Retinal pigment epithelial cell (primary cell): Measurements from ENCODE around the gene COPS9.

Experiments
- DNase-seq: peaks from one replicate; pipeline ENCODE4 v3.0.0-alpha.2; 2010; ENCODE audit warnings: low read depth
- H3K4me3 ChIP-seq: 2 replicates; pipeline ENCODE4 v1.5.1; 2011; ENCODE audit warnings: mild to moderate bottlenecking, low read length, control low read depth, moderate library complexity
- TF ChIP-seq, protein P1 (sequence below): conservative IDR thresholded peaks from 2 replicates; pipeline ENCODE4 v1.5.1; 2011; ENCODE audit warnings: low read depth, low read length, control low read depth, inconsistent platforms

COPS9 gene

DNA sequence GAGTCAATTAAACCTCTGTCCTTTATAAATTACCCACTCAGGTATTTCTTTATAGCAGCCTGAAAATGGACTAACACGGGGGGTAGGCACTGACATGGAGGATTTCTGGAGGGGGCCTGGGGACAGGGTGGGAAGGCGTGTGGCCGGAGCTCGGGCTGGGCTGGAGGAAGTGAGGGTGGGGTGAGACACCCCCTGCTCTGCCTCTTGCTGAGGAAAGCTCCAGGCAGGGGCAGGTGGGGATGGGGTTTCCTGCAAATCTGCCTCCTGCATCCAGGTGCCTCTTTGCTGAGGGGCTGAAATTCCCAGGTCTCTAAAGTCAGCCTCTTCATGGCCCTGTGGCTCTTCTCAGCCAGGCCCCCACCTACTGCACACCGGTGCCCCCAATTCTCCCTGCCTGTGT, 30.1 kb upstream of the COPS9 start:
- no peak overlapping the region for H3K4me3 ChIP-seq
- no peak for DNase-seq
- TF ChIP-seq, protein P1, sequence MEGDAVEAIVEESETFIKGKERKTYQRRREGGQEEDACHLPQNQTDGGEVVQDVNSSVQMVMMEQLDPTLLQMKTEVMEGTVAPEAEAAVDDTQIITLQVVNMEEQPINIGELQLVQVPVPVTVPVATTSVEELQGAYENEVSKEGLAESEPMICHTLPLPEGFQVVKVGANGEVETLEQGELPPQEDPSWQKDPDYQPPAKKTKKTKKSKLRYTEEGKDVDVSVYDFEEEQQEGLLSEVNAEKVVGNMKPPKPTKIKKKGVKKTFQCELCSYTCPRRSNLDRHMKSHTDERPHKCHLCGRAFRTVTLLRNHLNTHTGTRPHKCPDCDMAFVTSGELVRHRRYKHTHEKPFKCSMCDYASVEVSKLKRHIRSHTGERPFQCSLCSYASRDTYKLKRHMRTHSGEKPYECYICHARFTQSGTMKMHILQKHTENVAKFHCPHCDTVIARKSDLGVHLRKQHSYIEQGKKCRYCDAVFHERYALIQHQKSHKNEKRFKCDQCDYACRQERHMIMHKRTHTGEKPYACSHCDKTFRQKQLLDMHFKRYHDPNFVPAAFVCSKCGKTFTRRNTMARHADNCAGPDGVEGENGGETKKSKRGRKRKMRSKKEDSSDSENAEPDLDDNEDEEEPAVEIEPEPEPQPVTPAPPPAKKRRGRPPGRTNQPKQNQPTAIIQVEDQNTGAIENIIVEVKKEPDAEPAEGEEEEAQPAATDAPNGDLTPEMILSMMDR, result no peak

DNA sequence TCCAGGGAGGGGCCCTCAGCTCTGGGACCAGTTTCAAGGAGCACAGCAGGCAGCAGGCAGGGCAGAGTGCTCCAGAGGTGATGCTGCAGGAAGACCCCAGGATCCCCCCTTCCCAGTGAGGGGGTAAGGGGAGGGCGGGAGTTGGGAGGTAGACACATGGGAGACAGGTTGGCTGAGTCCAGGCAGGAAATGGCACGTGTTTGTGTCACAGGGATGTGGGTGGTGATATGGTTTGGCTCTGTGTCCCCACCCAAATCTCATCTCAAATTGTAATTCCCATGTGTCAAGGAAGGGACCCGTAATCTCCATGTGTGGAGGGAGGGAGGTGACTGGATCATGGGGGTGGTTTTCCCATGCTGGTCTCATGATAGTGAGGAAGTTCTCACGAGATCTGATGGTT, 29.6 kb upstream of the COPS9 start:
- no peak overlapping the region for H3K4me3 ChIP-seq
- no peak for DNase-seq
- TF ChIP-seq, protein P1, result no peak

DNA sequence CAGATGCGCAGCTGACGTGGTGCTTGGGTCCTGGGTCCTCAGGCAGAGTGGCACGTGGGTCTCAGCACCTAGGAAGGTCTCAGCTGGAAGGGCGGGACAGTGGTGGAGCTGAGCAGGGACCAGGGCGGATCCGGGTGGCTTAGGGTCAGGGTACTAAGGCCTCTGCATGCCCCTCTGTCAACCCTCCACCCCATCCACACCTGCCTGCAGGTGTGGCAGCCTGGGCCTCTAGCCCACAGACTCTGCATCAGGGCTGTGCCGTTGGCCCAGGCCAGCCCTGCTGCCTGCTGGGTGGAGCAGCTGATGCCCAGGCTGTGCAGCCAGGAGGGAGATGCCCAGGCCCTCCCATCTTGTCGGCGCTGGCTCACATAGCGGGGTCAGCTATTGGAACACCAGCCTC, 28.9 kb upstream of the COPS9 start:
- DNase-seq, result no peak
- TF ChIP-seq, protein P1, result no peak
- H3K4me3 ChIP-seq, result no peak overlapping the region

DNA sequence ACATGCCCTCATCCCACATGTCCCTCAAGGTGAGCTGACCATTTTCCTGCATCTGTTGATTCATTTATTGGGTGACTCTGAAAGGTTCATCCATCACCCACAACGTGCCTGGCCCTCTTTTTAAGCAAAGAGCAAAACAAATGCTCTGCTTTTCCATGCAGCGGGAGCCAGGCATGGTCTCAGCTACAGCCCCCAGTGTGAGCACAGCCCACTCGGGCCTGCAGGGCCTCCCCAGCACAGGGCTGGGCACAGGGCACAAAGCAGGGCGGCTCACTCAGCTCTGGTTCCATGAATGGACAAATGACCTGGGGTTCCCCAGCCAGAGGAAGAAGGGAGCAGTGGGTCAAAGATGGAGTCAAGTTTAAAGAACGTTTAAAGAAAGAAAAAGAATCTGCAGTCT, 28.5 kb upstream of the COPS9 start:
- DNase-seq, result no peak
- TF ChIP-seq, protein P1, result no peak

DNA sequence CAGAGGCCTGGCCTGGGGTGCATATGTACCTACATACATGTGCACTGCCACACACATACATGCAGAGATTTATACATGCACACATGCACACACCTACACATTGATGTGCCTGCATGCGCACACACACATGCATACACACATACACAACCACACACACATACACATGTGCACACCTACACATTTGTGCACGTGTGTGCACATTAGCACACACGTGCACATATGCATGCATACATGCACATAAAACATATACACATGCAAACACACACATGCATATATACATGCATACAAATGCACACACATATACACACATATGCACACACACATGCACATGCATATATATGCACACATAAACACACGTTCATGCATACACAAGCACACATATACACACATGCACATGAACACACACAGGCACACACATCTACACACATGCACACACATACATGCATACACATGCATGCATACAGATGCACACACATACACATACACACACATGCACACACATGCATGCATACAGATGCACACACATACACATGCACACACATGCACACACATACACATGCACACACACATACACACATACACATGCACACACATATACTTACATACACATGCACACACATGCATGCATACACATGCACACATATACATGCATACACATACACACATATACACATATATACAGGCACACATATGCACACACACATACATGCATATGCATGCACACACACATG, 27.9 kb upstream of the COPS9 start:
- DNase-seq, result no peak
- no peak overlapping the region for H3K4me3 ChIP-seq
- TF ChIP-seq, protein P1, result no peak

More for the DNA sequence above, 28.5 kb upstream of the COPS9 start:
- H3K4me3 ChIP-seq, result no peak overlapping the region

DNA sequence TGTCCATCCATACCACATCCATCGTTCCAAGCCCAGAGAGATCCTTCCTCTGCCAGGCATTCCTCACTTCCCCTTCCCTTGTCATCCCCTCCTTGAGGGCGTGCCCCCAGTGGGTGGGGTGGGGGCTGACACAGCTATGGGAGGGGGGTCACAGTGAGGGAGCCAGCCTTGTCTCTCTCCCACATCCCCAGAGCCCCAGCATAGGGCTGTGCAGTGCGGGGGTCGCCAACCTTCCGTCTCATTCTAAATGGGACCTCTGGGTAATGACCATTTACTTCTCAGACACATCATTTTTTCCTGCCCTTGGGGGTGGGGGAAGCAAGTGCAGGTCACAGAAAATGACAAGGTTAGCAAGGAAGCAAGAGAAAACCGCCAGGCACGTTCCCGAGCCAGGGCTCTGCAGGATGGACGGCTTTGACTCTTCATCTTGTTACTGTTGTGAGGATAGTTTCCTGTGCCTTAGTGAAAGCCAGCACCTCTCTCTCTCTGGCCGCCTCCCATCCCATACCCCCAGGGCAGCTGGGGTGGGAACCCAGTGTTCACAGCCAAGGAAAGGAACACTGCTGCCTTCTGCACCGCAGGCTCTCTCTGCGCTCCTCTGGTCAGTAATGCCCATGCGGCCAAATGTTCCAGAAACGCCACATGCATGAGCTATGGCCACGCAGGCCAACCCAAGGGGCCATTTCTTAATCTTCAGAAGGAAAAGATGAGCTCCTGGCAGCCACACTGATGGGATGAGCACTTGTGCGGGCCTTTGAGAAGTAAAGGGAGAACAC, 27.0 kb upstream of the COPS9 start:
- no peak overlapping the region for H3K4me3 ChIP-seq
- DNase-seq, result no peak
- TF ChIP-seq, protein P1, result no peak

DNA sequence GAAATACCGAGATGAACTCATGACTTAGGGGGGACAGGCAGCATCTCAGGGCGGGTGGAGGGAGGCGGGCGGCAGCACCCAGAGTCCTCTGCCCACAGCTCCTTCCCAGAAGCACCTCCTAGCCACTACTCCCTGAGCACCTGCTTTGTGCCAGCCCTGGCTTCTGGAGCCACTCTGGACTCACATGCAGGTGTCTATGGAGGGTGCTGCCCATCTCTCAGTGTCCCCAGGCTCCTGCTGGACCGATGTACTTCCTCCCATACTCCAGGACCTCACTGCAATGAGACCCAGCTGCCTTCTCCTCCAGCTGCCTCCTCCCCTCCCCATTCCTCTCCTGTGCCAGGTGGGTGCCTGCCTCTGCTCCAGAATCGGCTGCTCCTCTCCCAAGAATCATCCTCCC, 26.4 kb upstream of the COPS9 start:
- TF ChIP-seq, protein P1, result no peak
- DNase-seq, result no peak
- no peak overlapping the region for H3K4me3 ChIP-seq
